ENCODE data around the gene LINGO3.
A peak's percentile ranks its signal among the peaks of the same experiment; 100 is the strongest.

The LINGO3 gene

GRCh38 chr19:2278459-2279158 lies 29.3 kb downstream of the LINGO3 start:
- DNase-seq: no peak

DNA sequence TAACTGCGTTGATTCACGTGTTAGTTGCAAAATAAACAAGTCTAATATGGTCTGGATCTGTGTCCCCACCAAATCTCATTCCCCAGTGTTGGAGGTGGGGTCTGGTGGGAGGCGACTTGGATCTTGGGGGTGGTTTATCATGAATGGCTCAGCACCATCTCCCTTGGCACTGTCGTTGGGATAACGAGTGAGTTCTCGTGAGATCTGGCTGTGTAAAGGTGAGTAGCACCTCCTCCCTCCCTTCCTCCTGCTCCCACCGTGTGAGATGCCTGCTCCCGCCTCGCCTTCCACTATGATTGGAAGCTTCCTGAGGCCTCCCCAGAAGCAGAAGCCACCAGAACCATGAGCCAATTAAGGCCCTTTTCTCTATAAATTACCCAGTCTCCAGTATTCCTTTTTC lies 30.8 kb downstream of the LINGO3 start:
- DNase-seq: no peak

DNA sequence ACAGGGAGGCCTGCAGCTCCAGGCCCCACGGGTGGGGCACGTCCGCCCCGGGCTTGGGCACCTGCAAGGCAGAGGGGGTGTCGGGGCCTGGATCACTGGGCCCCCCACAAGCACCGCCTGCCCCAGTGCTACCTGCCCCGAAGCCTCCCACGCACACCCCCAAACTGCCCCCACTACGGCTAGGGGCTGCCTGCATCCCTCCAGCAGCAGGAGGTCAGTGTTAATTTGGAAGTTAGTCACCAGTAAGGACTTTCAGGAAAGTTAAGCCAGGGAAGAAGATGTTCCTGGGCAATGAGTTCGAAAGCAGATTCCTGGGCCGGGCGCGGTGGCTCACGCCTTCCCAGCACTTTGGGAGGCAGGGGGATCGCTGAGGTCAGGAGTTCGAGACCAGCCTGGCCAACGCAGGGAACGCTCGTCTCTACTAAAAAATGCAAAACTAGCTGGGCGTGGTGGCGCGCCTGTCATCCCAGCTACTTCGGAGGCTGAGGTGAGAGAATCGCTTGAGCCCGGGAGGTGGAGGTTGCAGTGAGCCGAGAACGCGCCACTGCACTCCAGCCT lies 31.4 kb downstream of the LINGO3 start:
- no peak for DNase-seq

- no peak for DNase-seq
Observed at GRCh38 chr19:2275588-2276428, 32.1 kb downstream of the LINGO3 start.

DNA sequence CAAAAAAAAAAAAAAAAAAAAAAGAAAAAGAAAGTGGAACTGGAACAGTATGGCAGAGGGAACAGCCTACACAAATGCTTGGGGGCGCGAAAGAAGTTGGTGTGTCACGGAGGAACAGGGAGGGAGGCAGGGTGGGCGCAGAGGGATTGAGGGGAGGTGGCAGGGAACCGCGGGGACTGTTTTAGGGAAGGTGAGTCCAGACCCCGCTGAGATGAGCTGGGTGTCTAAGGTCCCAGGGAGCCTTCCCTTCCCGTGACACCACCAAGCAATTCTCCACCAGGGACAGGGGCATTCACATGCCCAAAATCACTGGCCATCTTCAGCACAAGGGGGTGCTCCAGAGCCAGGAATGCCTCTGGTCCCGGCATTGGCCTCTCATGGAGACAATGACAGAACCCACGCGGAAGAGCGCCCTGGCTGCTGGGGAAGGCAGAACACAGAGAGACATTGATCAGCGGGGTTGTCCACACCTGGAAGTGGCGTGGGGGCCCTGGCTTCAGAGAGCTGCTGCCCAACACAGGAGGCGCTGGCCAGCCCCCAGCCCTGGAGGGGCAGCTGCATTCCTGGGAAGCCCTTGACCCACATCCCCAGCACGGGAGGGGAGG lies 32.9 kb downstream of the LINGO3 start:
- peak; percentile 52 for DNase-seq

DNA sequence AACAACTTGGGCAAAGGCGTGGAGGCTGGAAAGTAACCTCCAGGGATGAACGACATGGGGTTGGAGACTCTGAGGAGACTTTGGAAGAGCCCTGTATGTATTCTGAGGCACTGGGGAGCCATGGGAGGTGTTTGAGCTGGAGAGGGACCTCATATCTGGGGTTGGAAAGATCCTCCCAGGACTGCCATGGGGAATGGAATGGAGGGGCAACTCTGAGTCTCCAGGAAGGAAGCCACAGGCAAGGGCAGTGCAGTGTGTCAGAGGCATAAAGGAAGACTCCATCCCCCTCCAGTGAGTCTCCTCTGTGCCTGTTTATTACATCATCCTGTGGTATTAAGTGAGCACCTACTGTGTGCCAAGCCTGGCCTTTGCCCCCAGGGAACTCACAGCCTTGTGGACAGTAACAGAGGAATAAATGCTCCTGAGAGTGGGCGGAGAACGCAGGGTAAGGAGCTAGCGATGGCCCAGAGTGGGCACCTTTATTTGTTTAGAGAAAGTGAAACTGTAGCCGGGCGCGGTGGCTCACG lies 33.7 kb downstream of the LINGO3 start:
- DNase-seq: no peak

- peak; percentile 83 for DNase-seq
Observed at GRCh38 chr19:2273356-2274184, 34.4 kb downstream of the LINGO3 start.

DNA sequence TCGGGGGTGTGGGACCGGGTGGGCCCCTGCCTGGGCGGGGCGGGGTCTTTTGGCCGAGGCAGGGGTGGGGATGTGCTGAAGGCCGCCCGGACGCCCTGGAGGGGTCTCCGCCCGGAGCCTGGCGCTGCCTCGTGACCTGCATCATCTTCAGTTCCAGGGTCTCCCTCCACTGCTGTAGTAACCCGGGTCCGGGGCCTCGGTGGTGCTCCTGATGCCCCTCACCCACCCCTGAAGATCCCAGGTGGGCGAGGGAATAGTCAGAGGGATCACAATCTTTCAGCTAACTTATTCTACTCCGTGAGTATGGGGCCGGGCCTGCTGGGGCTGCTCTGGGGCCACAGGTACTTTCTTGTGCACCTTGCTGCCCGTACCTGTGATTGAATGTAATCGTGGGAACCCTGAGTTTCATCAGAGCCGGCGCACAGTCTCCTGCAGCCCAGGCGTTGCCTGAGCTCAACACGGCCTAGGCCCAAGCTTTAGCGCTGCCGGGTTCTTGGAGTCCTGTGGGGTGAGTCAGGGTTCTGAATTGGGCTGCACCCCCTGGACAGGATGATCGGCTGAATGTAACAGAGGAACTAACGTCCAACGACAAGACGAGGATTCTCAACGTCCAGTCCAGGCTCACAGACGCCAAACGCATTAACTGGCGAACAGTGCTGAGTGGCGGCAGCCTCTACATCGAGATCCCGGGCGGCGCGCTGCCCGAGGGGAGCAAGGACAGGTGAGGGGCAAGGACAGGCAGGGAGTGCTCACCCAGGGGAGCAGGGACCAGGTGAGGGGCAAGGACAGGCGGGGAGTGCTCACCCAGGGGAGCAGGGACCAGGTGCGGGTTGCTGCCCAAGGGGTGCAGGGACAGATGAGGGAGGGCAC lies 36.5 kb downstream of the LINGO3 start:
- no peak for DNase-seq

DNA sequence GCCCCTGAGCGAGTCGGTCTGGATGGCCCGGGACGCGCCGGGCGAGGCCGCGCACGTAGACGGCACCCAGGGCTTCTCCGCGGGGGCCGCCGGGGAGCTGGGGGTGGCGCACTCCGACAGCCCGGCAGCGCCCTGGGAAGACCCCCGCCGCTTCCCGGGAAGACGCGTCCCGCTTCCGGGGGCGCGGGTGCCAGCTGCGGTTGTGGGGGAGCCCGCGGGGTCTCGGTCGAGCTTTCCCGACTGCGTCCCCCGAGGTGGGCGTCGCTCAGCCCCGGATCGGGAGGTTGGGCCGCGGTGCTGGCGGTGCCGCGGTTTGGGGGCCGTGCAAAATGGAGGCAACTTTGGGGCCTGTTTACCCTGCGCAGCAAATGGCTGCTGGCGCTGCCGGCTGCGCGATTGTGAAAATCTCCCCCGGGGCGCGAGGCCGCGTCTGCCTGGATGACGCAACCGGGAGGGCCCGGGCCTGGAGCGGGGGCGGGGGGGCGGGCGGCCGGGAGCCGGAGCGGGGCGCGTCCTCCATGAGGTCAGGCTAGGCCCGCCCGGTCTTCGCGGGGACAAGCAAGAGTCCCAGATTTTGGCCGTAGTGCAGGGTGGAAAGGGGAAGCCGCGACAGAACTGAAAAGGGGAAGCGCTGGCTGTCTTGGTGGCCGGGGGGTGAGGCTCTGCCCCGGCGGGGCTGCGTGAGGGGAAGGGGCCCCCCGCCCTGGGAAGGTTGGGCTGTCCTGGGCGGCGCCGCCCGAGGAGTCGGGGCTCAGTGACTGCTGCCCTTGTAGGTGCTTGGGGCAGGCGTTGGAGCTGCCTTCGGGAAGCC lies 37.3 kb downstream of the LINGO3 start:
- DNase-seq: peak; percentile 54

DNA sequence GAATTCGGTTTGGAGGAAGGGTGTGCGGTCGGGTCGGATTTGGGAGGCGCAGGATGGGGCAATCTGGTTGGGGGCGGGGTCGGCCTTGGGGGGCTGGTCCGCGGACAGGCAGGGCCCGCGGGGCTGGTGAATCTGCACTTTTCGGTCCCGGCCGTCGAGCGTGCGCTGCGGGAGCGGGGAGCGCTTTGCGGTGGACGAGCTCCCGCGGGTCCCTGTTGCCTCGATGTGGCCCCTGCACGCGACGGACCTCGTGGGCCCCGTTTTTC lies 37.9 kb downstream of the LINGO3 start:
- no peak for DNase-seq

DNA sequence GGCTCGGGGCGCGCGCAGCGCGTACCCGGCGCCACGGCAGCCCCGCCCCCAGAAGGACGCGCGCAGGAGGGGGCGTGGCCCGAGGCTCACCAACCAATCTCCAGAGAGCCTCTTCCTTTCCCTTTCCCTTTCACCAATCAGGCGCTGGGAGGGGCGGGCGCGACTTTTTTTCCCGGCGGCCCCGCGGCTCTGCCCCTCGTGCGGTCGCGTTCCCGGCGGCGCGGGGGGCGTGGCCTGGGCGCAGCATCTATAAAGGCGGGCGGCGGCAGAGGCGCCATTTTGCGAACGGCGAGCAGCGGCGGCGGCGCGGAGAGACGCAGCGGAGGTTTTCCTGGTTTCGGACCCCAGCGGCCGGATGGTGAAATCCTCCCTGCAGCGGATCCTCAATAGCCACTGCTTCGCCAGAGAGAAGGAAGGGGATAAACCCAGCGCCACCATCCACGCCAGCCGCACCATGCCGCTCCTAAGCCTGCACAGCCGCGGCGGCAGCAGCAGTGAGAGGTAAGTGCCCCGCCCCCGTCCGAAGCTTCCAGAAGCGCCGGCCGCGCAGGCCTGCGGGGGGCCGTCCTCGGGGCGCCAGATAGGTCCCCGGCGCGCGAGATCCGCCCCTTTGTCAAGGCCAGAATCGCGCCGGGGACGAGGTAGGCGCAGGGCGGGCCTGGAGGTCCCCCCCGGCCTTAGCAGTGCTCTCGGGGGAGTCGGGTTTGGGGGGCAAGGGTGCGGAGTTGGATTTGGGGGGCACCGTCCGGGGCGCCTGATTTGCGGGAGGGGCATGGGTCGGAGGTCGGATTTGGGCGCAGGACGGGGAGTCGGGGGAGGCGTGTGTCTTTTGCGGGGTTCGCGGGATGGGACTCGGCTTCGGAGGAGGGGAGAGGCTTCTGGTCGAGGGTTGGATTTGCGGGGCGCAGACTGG lies 38.5 kb downstream of the LINGO3 start:
- DNase-seq: peak; percentile 95

- DNase-seq: no peak
Observed at GRCh38 chr19:2268861-2269243, 39.1 kb downstream of the LINGO3 start.

GRCh38 chr19:2268480-2268830 lies 39.5 kb downstream of the LINGO3 start:
- no peak for DNase-seq

DNA sequence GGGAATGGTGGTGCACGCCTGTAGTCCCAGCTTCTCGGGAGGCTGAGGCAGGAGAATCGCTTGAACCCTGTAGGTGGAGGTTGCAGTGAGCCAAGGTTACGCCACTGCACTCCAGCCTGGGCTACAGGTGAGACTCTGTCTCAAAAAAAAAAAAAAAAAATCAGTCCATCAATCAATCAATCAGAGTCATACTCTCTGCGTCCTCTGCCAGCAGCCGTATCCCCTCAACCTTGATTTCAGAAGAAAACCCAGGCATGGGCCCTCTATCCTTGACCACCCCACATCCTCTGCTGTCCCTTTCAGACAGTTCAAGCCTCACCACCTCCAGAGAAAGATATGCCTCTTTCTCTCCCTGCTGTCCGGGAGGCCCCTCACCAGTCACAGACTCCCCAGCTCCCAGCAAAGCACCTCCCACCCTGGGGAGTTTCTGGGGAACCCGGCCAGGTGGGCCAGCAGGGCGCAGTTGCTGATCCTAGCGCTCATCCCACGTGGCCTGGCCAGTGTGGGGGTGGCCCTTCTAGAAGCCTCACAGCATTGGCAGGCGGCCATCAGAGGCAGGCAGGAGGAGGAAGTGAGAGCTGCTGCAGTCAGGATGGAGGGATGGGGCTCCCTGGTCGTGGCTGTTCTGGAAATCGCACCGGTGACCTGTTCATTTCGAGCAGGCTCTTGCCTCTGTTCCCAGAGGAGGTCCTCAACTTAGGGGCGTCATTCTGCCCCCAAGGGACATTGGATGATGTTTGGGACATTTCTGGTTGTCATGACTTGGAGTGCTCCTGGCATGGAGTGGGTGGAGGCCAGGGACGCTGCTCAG lies 41.6 kb downstream of the LINGO3 start:
- DNase-seq: peak; percentile 58

- DNase-seq: no peak
Observed at GRCh38 chr19:2261438-2262172, 46.3 kb downstream of the LINGO3 start.

- DNase-seq: no peak
Observed at GRCh38 chr19:2260341-2260805, 47.6 kb downstream of the LINGO3 start.

DNA sequence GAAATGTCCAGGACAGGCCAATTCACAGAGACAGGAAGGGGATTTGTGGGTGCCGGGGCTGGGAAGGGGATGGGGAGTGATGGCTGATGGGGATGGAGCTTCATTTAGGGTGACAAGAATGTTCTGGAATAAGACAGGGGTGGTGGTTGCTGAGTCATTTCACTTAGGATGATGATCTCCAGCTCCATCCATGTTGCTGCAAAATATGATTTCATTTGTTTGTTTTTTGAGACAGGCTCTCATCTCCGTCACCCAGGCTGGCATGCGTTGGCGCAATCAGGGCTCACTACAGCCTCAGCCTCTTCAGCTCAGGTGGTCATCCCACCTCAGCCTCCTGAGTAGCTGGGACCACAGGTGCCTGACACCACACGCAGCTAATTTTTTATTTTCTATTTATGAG lies 48.6 kb downstream of the LINGO3 start:
- no peak for DNase-seq
